Gastroesophageal sphincter (tissue), 3 donors: Measurements from ENCODE around the gene KRR1.
A peak's percentile ranks its signal among the peaks of the same experiment; 100 is the strongest.

ENCODE experiments used
- CTCF ChIP-seq, 4 experiments: fragments of 200-600 bp in 2 of 4; fragments of 450-650 bp in 2 of 4; sonication (generic) in 1 of 4; IDR thresholded peaks; one replicate each; pipeline ENCODE4 v1.5.1; 2017 to 2019; ENCODE audit warnings: antibody characterized with exemption in 4 of 4, mild to moderate bottlenecking in 2 of 4, moderate library complexity in 2 of 4
- EP300 ChIP-seq: sonication (generic); formaldehyde crosslinking; IDR thresholded peaks from one replicate; pipeline ENCODE4 v1.6.1; 2017; ENCODE audit warnings: antibody characterized with exemption, mild to moderate bottlenecking
- POLR2AphosphoS5 ChIP-seq: sonication (generic); formaldehyde crosslinking; IDR thresholded peaks from one replicate; pipeline ENCODE4 v1.6.1; 2017; ENCODE audit warnings: antibody characterized with exemption

GRCh38 chr12:75488553-75488952 is 22.9 kb downstream of the KRR1 start:
- TF ChIP-seq CTCF (IDR thresholded peaks at IDR 0.05), result peak in 1 of 4 experiments; percentile 42
- TF ChIP-seq EP300, result no peak
- TF ChIP-seq POLR2AphosphoS5, result no peak
